Keratinocyte (primary cell): ENCODE data around the gene TMC5. TPM values are rescaled to one million over a fixed set of nuclear protein-coding genes. Genes with fewer than 3 reads are reported as not detected.

Source experiments
- DNase-seq: peaks from one replicate; pipeline ENCODE4 v3.0.0-alpha.2; 2011; ENCODE audit warnings: low read depth, missing footprints, low spot score
- FAIRE-seq: peaks from 2 replicates; lab custom pipeline; 2011; peaks lifted over from hg19 to GRCh38; lab: Jason Lieb, UNC
- H2AFZ ChIP-seq: 2 replicates; pipeline ENCODE4 v1.6.0; 2012; ENCODE audit warnings: low read length, control low read depth, inconsistent platforms; ENCODE audit not compliant: control insufficient read depth
- H3K27ac ChIP-seq: 2 replicates; pipeline ENCODE4 v1.5.1; 2011; ENCODE audit warnings: low read length; ENCODE audit not compliant: control insufficient read depth, insufficient read depth
- H3K27me3 ChIP-seq: 3 replicates; pipeline ENCODE4 v1.6.0; 2011; ENCODE audit warnings: low read length; ENCODE audit not compliant: control insufficient read depth, insufficient read depth; ENCODE audit errors: extremely low read depth
- H3K36me3 ChIP-seq, 2 experiments: 2 replicates in 1 of 2; 3 replicates in 1 of 2; pipeline ENCODE4 v1.5.1; 2011; ENCODE audit warnings: low read length in 2 of 2, mild to moderate bottlenecking in 1 of 2; ENCODE audit not compliant: control insufficient read depth in 2 of 2, insufficient read depth in 2 of 2; ENCODE audit errors: extremely low read depth in 1 of 2
- H3K4me1 ChIP-seq: 3 replicates; pipeline ENCODE4 v1.5.1; 2011; ENCODE audit warnings: low read length; ENCODE audit not compliant: control insufficient read depth, insufficient read depth; ENCODE audit errors: extremely low read depth
- H3K4me2 ChIP-seq: 3 replicates; pipeline ENCODE4 v1.6.0; 2011; ENCODE audit warnings: low read depth, low read length; ENCODE audit not compliant: control insufficient read depth, insufficient read depth; ENCODE audit errors: extremely low read depth
- H3K4me3 ChIP-seq, 3 experiments: fragments of 200-600 bp in 1 of 3; sonication (generic) in 1 of 3; 2 replicates in 2 of 3; 3 replicates in 1 of 3; pipeline ENCODE4 v1.5.1; 2011 to 2016; ENCODE audit warnings: low read length in 3 of 3, mild to moderate bottlenecking in 3 of 3, control low read depth in 2 of 3, inconsistent platforms in 1 of 3, low read depth in 1 of 3, mixed read lengths in 1 of 3, mixed run types in 1 of 3, moderate library complexity in 1 of 3; ENCODE audit not compliant: control insufficient read depth in 2 of 3, insufficient read depth in 2 of 3; ENCODE audit errors: extremely low read depth in 1 of 3
- H3K79me2 ChIP-seq: 2 replicates; pipeline ENCODE4 v1.6.0; 2012; ENCODE audit warnings: low read length; ENCODE audit not compliant: control insufficient read depth, insufficient read depth
- H3K9ac ChIP-seq: 3 replicates; pipeline ENCODE4 v1.6.0; 2011; ENCODE audit warnings: low read length; ENCODE audit not compliant: control insufficient read depth, insufficient read depth; ENCODE audit errors: extremely low read depth
- H3K9me1 ChIP-seq: 3 replicates; pipeline ENCODE4 v1.6.0; 2011; ENCODE audit warnings: low read length; ENCODE audit not compliant: control insufficient read depth, insufficient read depth; ENCODE audit errors: extremely low read depth
- H3K9me3 ChIP-seq: 2 replicates; pipeline ENCODE4 v1.5.1; 2012; ENCODE audit warnings: low read depth, low read length; ENCODE audit not compliant: control insufficient read depth
- H4K20me1 ChIP-seq: 3 replicates; pipeline ENCODE4 v1.6.0; 2011; ENCODE audit warnings: low read length; ENCODE audit not compliant: control insufficient read depth, insufficient read depth; ENCODE audit errors: extremely low read depth
- CTCF ChIP-seq, 3 experiments: IDR thresholded peaks in 1 of 3; conservative IDR thresholded peaks in 1 of 3; optimal IDR thresholded peaks in 1 of 3; 2 replicates in 2 of 3; 3 replicates in 1 of 3; pipeline versions ENCODE3 to v1.5.1; 2011; ENCODE audit warnings: low read length in 3 of 3, mild to moderate bottlenecking in 3 of 3, moderate library complexity in 2 of 3, control low read depth in 1 of 3, inconsistent platforms in 1 of 3; ENCODE audit not compliant: insufficient read depth in 2 of 3; ENCODE audit errors: extremely low read depth in 1 of 3
- EZH2 ChIP-seq: IDR thresholded peaks from one replicate; pipeline ENCODE4 v1.6.1; 2012; ENCODE audit warnings: inconsistent platforms, mild to moderate bottlenecking, low read length, moderate library complexity
- dilution Hi-C: fragments of 300-500 bp; cut with MboI; formaldehyde crosslinking; loops from one replicate; pipeline ENCODE4 v1.7.0; 2020; ENCODE audit warnings: low sequenced_read_pairs; ENCODE audit not compliant: extremely low pct_ligation_motif_present
- polyA plus RNA-seq, 5 experiments: library from polyadenylated mRNA; depleted of rRNA in 3 of 5; stranded (reverse) in 3 of 5; stranded (forward) in 1 of 5; unstranded in 1 of 5; fragments of >200 nt; gene quantifications; 1 replicate in 1 of 5; 2 replicates in 3 of 5; 3 replicates in 1 of 5; pipeline versions ENCODE4 v1.2.1 to v1.2.3, GENCODE V29; 2011 to 2012; ENCODE audit warnings: missing spikeins in 2 of 5, low read depth in 1 of 5, low replicate concordance in 1 of 5

Gene TMC5
- polyA plus RNA-seq, 1 donor (not counting 4 experiments of a cell fraction or from before 2014, with no cell fraction given) = 0.18 TPM

GRCh38 chr16:19521471-19522396 lies 104.1 kb downstream of the TMC5 start, which contains the start of gene GDE1:
Gene GDE1 (minus strand): TSS chr16:19522098. CDS start chr16:19521964, 134 bp downstream.
- Histone ChIP-seq H3K9me1 (no peaks in the 10 kb centered on the region), H3K79me2 (peaks cover 51% of the 10 kb centered on the region), H3K27ac (peak within 1 kb of the TSS; percentile 61), H3K4me1 (peaks cover 38% of the 10 kb centered on the region), H3K4me2 (peak within 1 kb of the TSS; percentile 96), H3K4me3 (peak within 1 kb of the TSS; percentile 63 to 98 (median 81)), H2AFZ (peak within 1 kb of the TSS; percentile 93), H3K9ac (peak within 1 kb of the TSS; percentile 86), H3K36me3 (no peaks in the 10 kb centered on the region), H3K9me3 (no peaks in the 10 kb centered on the region), H4K20me1 (peaks cover 3% of the 10 kb centered on the region), H3K27me3 (no peaks in the 10 kb centered on the region)
- TF ChIP-seq CTCF (optimal IDR thresholded peaks at IDR 0.05 in 1 of 3, IDR thresholded peaks at IDR 0.05 in 1 of 3, conservative IDR thresholded peaks at IDR 0.05 in 1 of 3; ENCODE audit: extremely low read depth in 1 of 3, insufficient read depth in 2 of 3, low read length in 3 of 3) (peak; percentile 19 to 58 (median 51)), EZH2 (no peak)
- no peak for FAIRE-seq
- dilution Hi-C loops = loop anchor here (25.0 kb wide), 1 partner anchor 109 kb away; the partner anchor contains the start of gene TMC5
- DNase-seq = peak; percentile 30

- H3K27ac ChIP-seq = no peak overlapping the region
- no peak for TF ChIP-seq CTCF (optimal IDR thresholded peaks at IDR 0.05 in 1 of 3, IDR thresholded peaks at IDR 0.05 in 1 of 3, conservative IDR thresholded peaks at IDR 0.05 in 1 of 3; ENCODE audit: extremely low read depth in 1 of 3, insufficient read depth in 2 of 3, low read length in 3 of 3)
- TF ChIP-seq EZH2 = no peak
- peak overlapping the region in 1 of 3 experiments; percentile 81 for H3K4me3 ChIP-seq
- H3K9ac ChIP-seq = no peak overlapping the region
- peak overlapping the region; percentile 96 for H3K4me2 ChIP-seq
- no peaks in the 10 kb centered on the region for H3K27me3 ChIP-seq
- H3K4me1 ChIP-seq = peaks cover 33% of the 10 kb centered on the region
- H3K9me1 ChIP-seq = no peaks in the 10 kb centered on the region
- H3K9me3 ChIP-seq = no peaks in the 10 kb centered on the region
- FAIRE-seq (no peak), DNase-seq (no peak)
- peak overlapping the region; percentile 2 for H2AFZ ChIP-seq
- H4K20me1 ChIP-seq = no peaks in the 10 kb centered on the region
- H3K79me2 ChIP-seq = peaks cover 49% of the 10 kb centered on the region
- no peaks in the 10 kb centered on the region for H3K36me3 ChIP-seq
- dilution Hi-C loops = loop anchor here (25.0 kb wide), 1 partner anchor 110 kb away; the partner anchor contains the start of gene TMC5
These were observed 104.7 kb downstream of the TMC5 start for GRCh38 chr16:19522397-19522732.
